SK-N-SH (cell line): ENCODE measurements around the gene KRAS.

Source experiments
- CHD2 ChIP-seq: fragments of 150-350 bp; IDR thresholded peaks from 2 replicates; pipeline ENCODE4 v1.6.1; 2018; ENCODE audit warnings: low read length; ENCODE audit not compliant: partially characterized antibody
- ELF1 ChIP-seq: IDR thresholded peaks from 2 replicates; pipeline ENCODE4 v1.4.0; 2012
- EP300 ChIP-seq, 2 experiments: IDR thresholded peaks; 2 replicates each; pipeline versions ENCODE4 v1.4.0 to v1.6.1; 2012; ENCODE audit warnings: borderline replicate concordance in 1 of 2, low read depth in 1 of 2, low read length in 1 of 2
- FOXJ3 ChIP-seq: sonication (generic); formaldehyde crosslinking; IDR thresholded peaks from 2 replicates; pipeline ENCODE4 v1.5.1; 2020; ENCODE audit warnings: mild to moderate bottlenecking, missing genetic modification reagents
- JUND ChIP-seq: IDR thresholded peaks from 2 replicates; pipeline ENCODE4 v1.4.0; 2012
- NFIC ChIP-seq: IDR thresholded peaks from 2 replicates; pipeline ENCODE4 v1.4.0; 2012; ENCODE audit warnings: borderline replicate concordance
- POLR2AphosphoS5 ChIP-seq: IDR thresholded peaks from 2 replicates; pipeline ENCODE4 v1.6.1; 2012; ENCODE audit warnings: low read depth, low read length
- RFX5 ChIP-seq: IDR thresholded peaks from 2 replicates; pipeline ENCODE4 v1.6.1; 2012; ENCODE audit warnings: mild to moderate bottlenecking, improper control_type of control experiment, low read length
- SIN3A ChIP-seq: IDR thresholded peaks from 2 replicates; pipeline ENCODE4 v1.6.1; 2012; ENCODE audit warnings: low read depth, mild to moderate bottlenecking, low read length, moderate library complexity, borderline replicate concordance
- YY1 ChIP-seq: IDR thresholded peaks from 2 replicates; pipeline ENCODE4 v1.4.0; 2012; ENCODE audit warnings: low read depth, mild to moderate bottlenecking
- TF ChIP-seq, protein P1 (sequence below): fragments of 200-600 bp; sonication (generic); IDR thresholded peaks from 2 replicates; pipeline ENCODE4 v1.6.1; 2017; ENCODE audit warnings: antibody characterized with exemption, mild to moderate bottlenecking, moderate library complexity
- TF ChIP-seq, protein P2 (sequence below): IDR thresholded peaks from 2 replicates; pipeline ENCODE4 v1.6.1; 2012; ENCODE audit warnings: mild to moderate bottlenecking, low read depth, low read length, moderate library complexity
- TF ChIP-seq, protein P3 (sequence below): IDR thresholded peaks from 2 replicates; pipeline ENCODE4 v1.4.0; 2012; ENCODE audit warnings: low read depth, borderline replicate concordance
- TF ChIP-seq, protein P4 (sequence below): IDR thresholded peaks from 2 replicates; pipeline ENCODE4 v1.4.0; 2012; ENCODE audit warnings: low read depth

DNA sequence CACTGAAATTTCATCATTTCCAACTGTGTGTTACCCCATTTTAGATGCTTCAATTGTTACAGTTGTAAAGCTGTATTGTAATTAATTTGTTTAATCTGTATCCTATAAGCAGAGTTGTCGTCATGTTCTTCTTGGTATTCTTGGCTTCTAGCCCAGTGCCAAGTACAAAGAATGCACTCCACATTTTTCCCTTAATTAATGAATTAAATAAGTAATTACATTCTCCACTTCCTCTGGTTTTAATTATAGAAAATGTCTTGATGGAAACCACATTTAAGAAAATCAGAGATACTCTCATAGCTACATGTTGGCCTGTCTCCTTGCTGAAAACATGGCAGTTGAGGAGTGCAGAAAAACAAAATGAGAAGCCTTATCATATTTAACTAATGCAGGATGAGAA, 56.5 kb downstream of the KRAS start:
- TF ChIP-seq SIN3A = no peak
- TF ChIP-seq POLR2AphosphoS5 = no peak
- TF ChIP-seq, protein P1, sequence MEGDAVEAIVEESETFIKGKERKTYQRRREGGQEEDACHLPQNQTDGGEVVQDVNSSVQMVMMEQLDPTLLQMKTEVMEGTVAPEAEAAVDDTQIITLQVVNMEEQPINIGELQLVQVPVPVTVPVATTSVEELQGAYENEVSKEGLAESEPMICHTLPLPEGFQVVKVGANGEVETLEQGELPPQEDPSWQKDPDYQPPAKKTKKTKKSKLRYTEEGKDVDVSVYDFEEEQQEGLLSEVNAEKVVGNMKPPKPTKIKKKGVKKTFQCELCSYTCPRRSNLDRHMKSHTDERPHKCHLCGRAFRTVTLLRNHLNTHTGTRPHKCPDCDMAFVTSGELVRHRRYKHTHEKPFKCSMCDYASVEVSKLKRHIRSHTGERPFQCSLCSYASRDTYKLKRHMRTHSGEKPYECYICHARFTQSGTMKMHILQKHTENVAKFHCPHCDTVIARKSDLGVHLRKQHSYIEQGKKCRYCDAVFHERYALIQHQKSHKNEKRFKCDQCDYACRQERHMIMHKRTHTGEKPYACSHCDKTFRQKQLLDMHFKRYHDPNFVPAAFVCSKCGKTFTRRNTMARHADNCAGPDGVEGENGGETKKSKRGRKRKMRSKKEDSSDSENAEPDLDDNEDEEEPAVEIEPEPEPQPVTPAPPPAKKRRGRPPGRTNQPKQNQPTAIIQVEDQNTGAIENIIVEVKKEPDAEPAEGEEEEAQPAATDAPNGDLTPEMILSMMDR = no peak
- TF ChIP-seq NFIC = no peak
- TF ChIP-seq, protein P2, sequence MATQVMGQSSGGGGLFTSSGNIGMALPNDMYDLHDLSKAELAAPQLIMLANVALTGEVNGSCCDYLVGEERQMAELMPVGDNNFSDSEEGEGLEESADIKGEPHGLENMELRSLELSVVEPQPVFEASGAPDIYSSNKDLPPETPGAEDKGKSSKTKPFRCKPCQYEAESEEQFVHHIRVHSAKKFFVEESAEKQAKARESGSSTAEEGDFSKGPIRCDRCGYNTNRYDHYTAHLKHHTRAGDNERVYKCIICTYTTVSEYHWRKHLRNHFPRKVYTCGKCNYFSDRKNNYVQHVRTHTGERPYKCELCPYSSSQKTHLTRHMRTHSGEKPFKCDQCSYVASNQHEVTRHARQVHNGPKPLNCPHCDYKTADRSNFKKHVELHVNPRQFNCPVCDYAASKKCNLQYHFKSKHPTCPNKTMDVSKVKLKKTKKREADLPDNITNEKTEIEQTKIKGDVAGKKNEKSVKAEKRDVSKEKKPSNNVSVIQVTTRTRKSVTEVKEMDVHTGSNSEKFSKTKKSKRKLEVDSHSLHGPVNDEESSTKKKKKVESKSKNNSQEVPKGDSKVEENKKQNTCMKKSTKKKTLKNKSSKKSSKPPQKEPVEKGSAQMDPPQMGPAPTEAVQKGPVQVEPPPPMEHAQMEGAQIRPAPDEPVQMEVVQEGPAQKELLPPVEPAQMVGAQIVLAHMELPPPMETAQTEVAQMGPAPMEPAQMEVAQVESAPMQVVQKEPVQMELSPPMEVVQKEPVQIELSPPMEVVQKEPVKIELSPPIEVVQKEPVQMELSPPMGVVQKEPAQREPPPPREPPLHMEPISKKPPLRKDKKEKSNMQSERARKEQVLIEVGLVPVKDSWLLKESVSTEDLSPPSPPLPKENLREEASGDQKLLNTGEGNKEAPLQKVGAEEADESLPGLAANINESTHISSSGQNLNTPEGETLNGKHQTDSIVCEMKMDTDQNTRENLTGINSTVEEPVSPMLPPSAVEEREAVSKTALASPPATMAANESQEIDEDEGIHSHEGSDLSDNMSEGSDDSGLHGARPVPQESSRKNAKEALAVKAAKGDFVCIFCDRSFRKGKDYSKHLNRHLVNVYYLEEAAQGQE = no peak
- TF ChIP-seq CHD2 = no peak
- TF ChIP-seq JUND = no peak
- TF ChIP-seq YY1 = no peak
- TF ChIP-seq, protein P3, sequence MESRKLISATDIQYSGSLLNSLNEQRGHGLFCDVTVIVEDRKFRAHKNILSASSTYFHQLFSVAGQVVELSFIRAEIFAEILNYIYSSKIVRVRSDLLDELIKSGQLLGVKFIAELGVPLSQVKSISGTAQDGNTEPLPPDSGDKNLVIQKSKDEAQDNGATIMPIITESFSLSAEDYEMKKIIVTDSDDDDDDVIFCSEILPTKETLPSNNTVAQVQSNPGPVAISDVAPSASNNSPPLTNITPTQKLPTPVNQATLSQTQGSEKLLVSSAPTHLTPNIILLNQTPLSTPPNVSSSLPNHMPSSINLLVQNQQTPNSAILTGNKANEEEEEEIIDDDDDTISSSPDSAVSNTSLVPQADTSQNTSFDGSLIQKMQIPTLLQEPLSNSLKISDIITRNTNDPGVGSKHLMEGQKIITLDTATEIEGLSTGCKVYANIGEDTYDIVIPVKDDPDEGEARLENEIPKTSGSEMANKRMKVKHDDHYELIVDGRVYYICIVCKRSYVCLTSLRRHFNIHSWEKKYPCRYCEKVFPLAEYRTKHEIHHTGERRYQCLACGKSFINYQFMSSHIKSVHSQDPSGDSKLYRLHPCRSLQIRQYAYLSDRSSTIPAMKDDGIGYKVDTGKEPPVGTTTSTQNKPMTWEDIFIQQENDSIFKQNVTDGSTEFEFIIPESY = no peak
- TF ChIP-seq ELF1 = no peak
- no peak for TF ChIP-seq FOXJ3 (CRISPR knock-in tag)
- no peak for TF ChIP-seq EP300 (IDR thresholded peaks at IDR 0.05; ENCODE audit: borderline replicate concordance in 1 of 2, low read depth in 1 of 2, low read length in 1 of 2)
- TF ChIP-seq, protein P4, sequence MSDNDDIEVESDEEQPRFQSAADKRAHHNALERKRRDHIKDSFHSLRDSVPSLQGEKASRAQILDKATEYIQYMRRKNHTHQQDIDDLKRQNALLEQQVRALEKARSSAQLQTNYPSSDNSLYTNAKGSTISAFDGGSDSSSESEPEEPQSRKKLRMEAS = no peak
- no peak for TF ChIP-seq RFX5
